GM12875 (cell line): ENCODE results near the gene IPO9.
"Not testable (repeated sequence)": the region's sequence is repeated elsewhere in the genome, so short reads cannot be mapped to it uniquely, and the experiment has no call there.

Source experiments
- H3K4me3 ChIP-seq: one replicate; pipeline ENCODE4 v1.5.1; 2011; ENCODE audit warnings: low read depth, low read length, control low read depth
- CTCF ChIP-seq: IDR thresholded peaks from 2 replicates; pipeline ENCODE4 v1.5.1; 2011; ENCODE audit warnings: low read depth, mild to moderate bottlenecking, control low read depth, inconsistent platforms, low read length, moderate library complexity, borderline replicate concordance; ENCODE audit not compliant: insufficient read depth

Gene IPO9

GRCh38 chr1:201847150-201847549 lies 18.2 kb downstream of the IPO9 start:
- no peak overlapping the region for H3K4me3 ChIP-seq
- TF ChIP-seq CTCF = no peak

GRCh38 chr1:201848230-201848629 lies 19.3 kb downstream of the IPO9 start:
- no peak for TF ChIP-seq CTCF
- H3K4me3 ChIP-seq = no peak overlapping the region

GRCh38 chr1:201849372-201850052 lies 20.6 kb downstream of the IPO9 start:
- no peak for TF ChIP-seq CTCF
- H3K4me3 ChIP-seq = no peak overlapping the region

- no peak for TF ChIP-seq CTCF
- no peak overlapping the region for H3K4me3 ChIP-seq
Measured at GRCh38 chr1:201850053-201850397, 21.1 kb downstream of the IPO9 start.

GRCh38 chr1:201851949-201852348 lies 23.0 kb downstream of the IPO9 start:
- no peak overlapping the region for H3K4me3 ChIP-seq
- no peak for TF ChIP-seq CTCF

GRCh38 chr1:201856722-201857121 lies 27.8 kb downstream of the IPO9 start:
- H3K4me3 ChIP-seq = not testable (repeated sequence)

- H3K4me3 ChIP-seq = no peak overlapping the region
- TF ChIP-seq CTCF = no peak
Measured at GRCh38 chr1:201859424-201859823, 30.5 kb downstream of the IPO9 start.

- H3K4me3 ChIP-seq = no peak overlapping the region
- TF ChIP-seq CTCF = no peak
Measured at GRCh38 chr1:201861448-201861847, 32.5 kb downstream of the IPO9 start.
